ENCODE results near the gene PLEKHM3. TPM values are rescaled to one million over a fixed set of nuclear protein-coding genes. Genes with fewer than 3 reads are reported as not detected.

PLEKHM3 gene
- total and polyA plus RNA-seq, 2 experiments from 2014 or later = 3.9 to 8.8 TPM

- no peak overlapping the region for H3K4me3 ChIP-seq
- no peaks in the 10 kb centered on the region for H3F3A ChIP-seq (replicated peaks; ENCODE audit: low read depth)
- no peaks in the 10 kb centered on the region; the same call in 1 of the 2 replicates for H3K36me3 ChIP-seq (ENCODE audit: insufficient read depth)
- H3K9me2 ChIP-seq (ENCODE audit: insufficient read depth) = no peaks in the 10 kb centered on the region
- no peak overlapping the region for H3K4me2 ChIP-seq
- no peaks in the 10 kb centered on the region for H4K20me1 ChIP-seq (replicated peaks; ENCODE audit: insufficient read depth)
- DNase-seq (ENCODE audit: low spot score) (no peak), ATAC-seq (no peak)
- TF ChIP-seq CREB1 (CRISPR knock-in tag; IDR thresholded peaks at IDR 0.05; ENCODE audit: low read depth) (no peak), EZH2phosphoT487 (IDR thresholded peaks at IDR 0.05; ENCODE audit: unreplicated experiment) (no peak), CTCF (conservative IDR thresholded peaks at IDR 0.05; ENCODE audit: low read depth in 2 of 2) (no peak), ZNF462 (CRISPR knock-in tag; IDR thresholded peaks at IDR 0.05) (no peak), STAT1 (IDR thresholded peaks at IDR 0.05; ENCODE audit: unreplicated experiment) (no peak), JUNB (IDR thresholded peaks at IDR 0.05; ENCODE audit: unreplicated experiment) (no peak), NANOG (IDR thresholded peaks at IDR 0.05; ENCODE audit: borderline replicate concordance) (no peak), ZNF331 (CRISPR knock-in tag; IDR thresholded peaks at IDR 0.05; ENCODE audit: low read depth) (no peak), ZNF114 (CRISPR knock-in tag; IDR thresholded peaks at IDR 0.05) (no peak), EZH2 (IDR thresholded peaks at IDR 0.05; ENCODE audit: low read depth, unreplicated experiment) (no peak), REST (IDR thresholded peaks at IDR 0.05; ENCODE audit: unreplicated experiment) (no peak), POLR2AphosphoS5 (IDR thresholded peaks at IDR 0.05; ENCODE audit: low read depth) (no peak), ETS1 (IDR thresholded peaks at IDR 0.05) (no peak)
- H3K27ac Mint-ChIP-seq = no peak overlapping the region
- no peaks in the 10 kb centered on the region for H3K27me3 Mint-ChIP-seq (ENCODE audit: insufficient read depth, low read depth, poor library complexity)
- H3K27ac ChIP-seq (ENCODE audit: low read depth) = no peak overlapping the region
- no peaks in the 10 kb centered on the region for H3K27me3 ChIP-seq (ENCODE audit: insufficient read depth)
- no peak overlapping the region for H2AFZ ChIP-seq
- H3K4me3 Mint-ChIP-seq = no peak overlapping the region
- no peaks in the 10 kb centered on the region for H3K9me3 Mint-ChIP-seq
- peaks cover 10% of the 10 kb centered on the region for H3K4me1 Mint-ChIP-seq
- H3K4me1 ChIP-seq (ENCODE audit: insufficient read depth) = peaks cover 10% of the 10 kb centered on the region; the same call in 1 of the 2 replicates
- no peaks in the 10 kb centered on the region; the same call in 2 of the 3 replicates for H3K36me3 Mint-ChIP-seq (ENCODE audit: low read depth)
- H3K79me2 ChIP-seq (replicated peaks; ENCODE audit: insufficient read depth) = no peaks in the 10 kb centered on the region
These were observed 23.4 kb downstream of the PLEKHM3 start for GRCh38 chr2:208001924-208002323.

All from GM23338 (cell line).